ENCODE data around the gene RBM38.

Gene RBM38

GRCh38 chr20:57386762-57387161 lies 4.4 kb upstream of the RBM38 start:
- Histone ChIP-seq H3K36me3 (ENCODE audit: insufficient read depth, low read length) (peaks cover 12% of the 10 kb centered on the region; the same call in 1 of the 2 replicates), H4K20me1 (ENCODE audit: insufficient read depth, low read length) (peaks cover 39% of the 10 kb centered on the region), H3K4me2 (ENCODE audit: insufficient read depth, low read length) (no peak overlapping the region), H3K27me3 (ENCODE audit: insufficient read depth, low read length, poor library complexity) (no peaks in the 10 kb centered on the region), H2AFZ (ENCODE audit: low read depth, low read length) (no peak overlapping the region), H3K9ac (ENCODE audit: low read depth, low read length) (no peak overlapping the region), H3K9me3 (ENCODE audit: insufficient read depth, low read length, severe bottlenecking) (no peaks in the 10 kb centered on the region), H3K4me1 (ENCODE audit: insufficient read depth, low read length) (peaks cover 6% of the 10 kb centered on the region), H3K4me3 (ENCODE audit: low read depth in 1 of 2, low read length in 2 of 2) (no peak overlapping the region), H3K79me2 (ENCODE audit: insufficient read depth, low read length) (no peaks in the 10 kb centered on the region), H3K27ac (ENCODE audit: low read length) (no peak overlapping the region)
- DNase-seq (no peak), ATAC-seq (ENCODE audit: insufficient read depth, low read depth) (no peak)
- TF ChIP-seq EZH2 (IDR thresholded peaks at IDR 0.05; ENCODE audit: borderline replicate concordance, low read depth, low read length, severe bottlenecking) (no peak), CTCF (IDR thresholded peaks at IDR 0.05; ENCODE audit: borderline replicate concordance, extremely low read depth, low read length, poor library complexity, severe bottlenecking) (no peak)

DNA sequence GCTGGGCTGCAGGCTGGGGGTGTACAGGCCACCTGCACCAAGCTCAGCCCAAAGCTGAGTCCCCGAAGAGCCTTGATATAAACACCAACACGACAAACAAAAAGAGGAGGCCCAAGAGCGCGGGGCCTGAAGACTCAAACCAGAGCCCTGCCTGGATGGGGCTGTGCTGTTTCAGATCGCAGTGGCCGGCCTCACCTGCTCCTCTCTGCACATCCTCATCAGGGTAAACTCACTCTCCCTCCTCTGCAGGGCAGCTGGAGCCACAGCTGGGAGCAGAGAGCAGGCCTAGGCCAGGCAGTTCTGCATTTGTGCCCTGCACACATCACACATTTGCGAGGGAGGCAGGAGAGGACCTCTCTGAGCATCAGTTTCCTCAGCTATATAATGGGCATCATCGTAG lies 3.7 kb upstream of the RBM38 start:
- DNase-seq (no peak), ATAC-seq (ENCODE audit: insufficient read depth, low read depth) (no peak)
- no peak overlapping the region for H3K4me2 ChIP-seq (ENCODE audit: insufficient read depth, low read length)
- H3K4me1 ChIP-seq (ENCODE audit: insufficient read depth, low read length) = peaks cover 12% of the 10 kb centered on the region
- H3K79me2 ChIP-seq (ENCODE audit: insufficient read depth, low read length) = no peaks in the 10 kb centered on the region
- TF ChIP-seq CTCF (IDR thresholded peaks at IDR 0.05; ENCODE audit: borderline replicate concordance, extremely low read depth, low read length, poor library complexity, severe bottlenecking) (no peak), EZH2 (IDR thresholded peaks at IDR 0.05; ENCODE audit: borderline replicate concordance, low read depth, low read length, severe bottlenecking) (no peak)
- no peak overlapping the region for H3K9ac ChIP-seq (ENCODE audit: low read depth, low read length)
- H3K27me3 ChIP-seq (ENCODE audit: insufficient read depth, low read length, poor library complexity) = no peaks in the 10 kb centered on the region
- no peaks in the 10 kb centered on the region for H3K9me3 ChIP-seq (ENCODE audit: insufficient read depth, low read length, severe bottlenecking)
- H4K20me1 ChIP-seq (ENCODE audit: insufficient read depth, low read length) = peaks cover 41% of the 10 kb centered on the region
- no peak overlapping the region for H2AFZ ChIP-seq (ENCODE audit: low read depth, low read length)
- H3K36me3 ChIP-seq (ENCODE audit: insufficient read depth, low read length) = peaks cover 11% of the 10 kb centered on the region; the same call in 1 of the 2 replicates
- no peak overlapping the region for H3K4me3 ChIP-seq (ENCODE audit: low read depth in 1 of 2, low read length in 2 of 2)
- H3K27ac ChIP-seq (ENCODE audit: low read length) = no peak overlapping the region

GRCh38 chr20:57387945-57388371 lies 3.2 kb upstream of the RBM38 start:
- no peak overlapping the region for H3K27ac ChIP-seq (ENCODE audit: low read length)
- DNase-seq = no peak
- no peak overlapping the region for H3K4me2 ChIP-seq (ENCODE audit: insufficient read depth, low read length)
- ATAC-seq (ENCODE audit: insufficient read depth, low read depth) = no peak
- peaks cover 8% of the 10 kb centered on the region; the same call in 1 of the 2 replicates for H3K36me3 ChIP-seq (ENCODE audit: insufficient read depth, low read length)
- no peak overlapping the region for H2AFZ ChIP-seq (ENCODE audit: low read depth, low read length)
- no peak overlapping the region for H3K4me3 ChIP-seq (ENCODE audit: low read depth in 1 of 2, low read length in 2 of 2)
- H3K9me3 ChIP-seq (ENCODE audit: insufficient read depth, low read length, severe bottlenecking) = no peaks in the 10 kb centered on the region
- no peak overlapping the region for H3K9ac ChIP-seq (ENCODE audit: low read depth, low read length)
- no peaks in the 10 kb centered on the region for H3K27me3 ChIP-seq (ENCODE audit: insufficient read depth, low read length, poor library complexity)
- TF ChIP-seq CTCF (IDR thresholded peaks at IDR 0.05; ENCODE audit: borderline replicate concordance, extremely low read depth, low read length, poor library complexity, severe bottlenecking) (no peak), EZH2 (IDR thresholded peaks at IDR 0.05; ENCODE audit: borderline replicate concordance, low read depth, low read length, severe bottlenecking) (no peak)
- no peaks in the 10 kb centered on the region for H3K79me2 ChIP-seq (ENCODE audit: insufficient read depth, low read length)
- H3K4me1 ChIP-seq (ENCODE audit: insufficient read depth, low read length) = peaks cover 17% of the 10 kb centered on the region
- H4K20me1 ChIP-seq (ENCODE audit: insufficient read depth, low read length) = peaks cover 41% of the 10 kb centered on the region

All from DND-41 (cell line).